ENCODE data around the gene HAPLN2.
A peak's percentile ranks its signal among the peaks of the same experiment; 100 is the strongest.
"Not testable (repeated sequence)": the region's sequence is repeated elsewhere in the genome, so short reads cannot be mapped to it uniquely, and the experiment has no call there.

Gene HAPLN2

DNA sequence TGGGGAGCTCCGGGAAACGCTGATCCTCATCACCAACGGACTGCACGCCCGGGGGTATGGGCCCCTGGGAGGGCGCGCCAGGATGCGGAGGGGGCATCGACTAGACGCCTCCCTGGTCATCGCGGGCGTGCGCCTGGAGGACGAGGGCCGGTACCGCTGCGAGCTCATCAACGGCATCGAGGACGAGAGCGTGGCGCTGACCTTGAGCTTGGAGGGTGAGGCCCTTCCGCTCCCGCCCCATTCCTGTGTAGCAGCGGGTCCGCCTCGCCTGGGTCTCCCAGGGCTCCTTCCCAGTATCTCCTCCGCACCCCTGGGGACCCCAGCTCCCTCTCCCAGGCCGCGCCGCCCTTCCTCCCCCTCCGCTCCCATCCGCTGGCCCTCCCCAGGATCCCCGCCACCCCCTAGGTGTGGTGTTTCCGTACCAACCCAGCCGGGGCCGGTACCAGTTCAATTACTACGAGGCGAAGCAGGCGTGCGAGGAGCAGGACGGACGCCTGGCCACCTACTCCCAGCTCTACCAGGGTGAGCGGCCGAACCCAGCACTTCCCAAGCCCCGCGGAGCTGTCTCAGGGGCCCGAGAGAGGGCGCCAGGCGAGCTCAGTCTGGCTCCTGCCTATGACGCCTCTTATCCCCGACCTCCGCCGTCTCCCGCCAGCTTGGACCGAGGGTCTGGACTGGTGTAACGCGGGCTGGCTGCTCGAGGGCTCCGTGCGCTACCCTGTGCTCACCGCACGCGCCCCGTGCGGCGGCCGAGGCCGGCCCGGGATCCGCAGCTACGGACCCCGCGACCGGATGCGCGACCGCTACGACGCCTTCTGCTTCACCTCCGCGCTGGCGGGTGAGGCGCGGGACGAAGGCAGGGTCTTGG, 5.0 kb downstream of the HAPLN2 start:
- no peak for DNase-seq

DNA sequence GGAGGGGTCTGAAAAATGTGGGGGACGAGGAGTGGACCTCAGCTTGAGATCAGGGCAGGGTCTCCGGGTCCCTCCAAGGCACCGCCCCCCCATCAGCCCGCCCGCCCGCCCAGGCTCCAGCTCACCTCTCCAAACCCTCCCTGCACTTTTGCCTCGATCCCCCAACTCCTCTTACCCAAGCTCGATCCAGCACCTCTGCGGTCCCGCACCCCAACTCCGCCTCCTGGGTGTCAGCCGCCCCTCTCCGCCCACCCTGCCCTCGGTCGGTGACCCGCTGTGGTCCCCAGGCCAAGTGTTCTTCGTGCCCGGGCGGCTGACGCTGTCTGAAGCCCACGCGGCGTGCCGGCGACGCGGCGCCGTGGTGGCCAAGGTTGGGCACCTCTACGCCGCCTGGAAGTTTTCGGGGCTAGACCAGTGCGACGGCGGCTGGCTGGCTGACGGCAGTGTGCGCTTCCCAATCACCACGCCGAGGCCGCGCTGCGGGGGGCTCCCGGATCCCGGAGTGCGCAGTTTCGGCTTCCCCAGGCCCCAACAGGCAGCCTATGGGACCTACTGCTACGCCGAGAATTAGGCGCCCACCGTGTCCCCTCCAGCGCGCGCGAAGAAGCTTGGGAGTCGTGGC, 5.7 kb downstream of the HAPLN2 start:
- no peak for DNase-seq

DNA sequence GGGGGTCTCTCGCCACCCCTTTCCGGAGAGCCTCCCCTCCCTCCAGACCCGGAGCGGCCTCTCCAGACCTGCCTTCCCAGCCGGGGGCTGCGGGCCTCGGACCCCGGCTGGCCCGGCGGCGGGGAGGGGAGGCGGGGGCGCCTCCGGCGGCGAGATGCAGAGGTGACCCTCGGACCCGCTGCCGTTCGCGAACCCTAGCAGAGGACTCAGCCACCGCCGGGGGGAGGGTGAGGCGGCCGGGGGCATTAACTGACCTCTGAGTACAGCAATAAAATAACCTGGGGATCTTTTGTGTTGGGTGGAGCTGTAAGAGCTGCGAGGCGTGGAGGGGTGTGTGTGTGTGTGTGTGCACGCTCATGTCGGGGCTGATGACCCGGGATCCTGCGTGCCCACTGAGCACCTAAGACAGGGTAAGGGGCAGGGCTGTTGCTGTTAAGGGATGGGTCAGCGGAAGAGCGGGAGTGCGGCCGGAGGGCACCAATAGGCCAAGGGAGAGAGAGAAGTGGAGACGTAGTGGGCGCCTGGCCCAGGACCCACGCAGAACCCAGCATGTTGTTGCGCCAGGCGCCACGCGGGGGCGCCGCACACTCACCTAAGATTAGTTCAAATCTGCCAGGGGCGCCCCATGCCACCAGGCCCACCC, 6.3 kb downstream of the HAPLN2 start:
- peak; percentile 35 for DNase-seq

DNA sequence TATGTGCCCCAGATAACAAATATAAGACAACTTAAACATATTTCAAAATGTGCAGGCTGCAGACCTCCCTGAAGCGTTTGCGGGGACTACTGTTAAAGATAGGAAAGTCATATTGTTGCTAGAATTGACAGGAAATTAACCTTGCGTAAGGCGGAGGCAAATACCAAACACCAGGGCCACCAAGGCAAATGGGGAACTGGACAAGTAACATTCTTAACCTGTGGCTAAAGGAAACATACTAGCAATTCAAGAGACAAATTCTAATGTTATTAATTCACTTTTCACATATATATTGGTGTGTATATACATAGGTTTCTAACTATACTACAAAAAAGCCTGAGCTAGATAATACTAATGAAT, 6.8 kb downstream of the HAPLN2 start:
- DNase-seq = no peak

DNA sequence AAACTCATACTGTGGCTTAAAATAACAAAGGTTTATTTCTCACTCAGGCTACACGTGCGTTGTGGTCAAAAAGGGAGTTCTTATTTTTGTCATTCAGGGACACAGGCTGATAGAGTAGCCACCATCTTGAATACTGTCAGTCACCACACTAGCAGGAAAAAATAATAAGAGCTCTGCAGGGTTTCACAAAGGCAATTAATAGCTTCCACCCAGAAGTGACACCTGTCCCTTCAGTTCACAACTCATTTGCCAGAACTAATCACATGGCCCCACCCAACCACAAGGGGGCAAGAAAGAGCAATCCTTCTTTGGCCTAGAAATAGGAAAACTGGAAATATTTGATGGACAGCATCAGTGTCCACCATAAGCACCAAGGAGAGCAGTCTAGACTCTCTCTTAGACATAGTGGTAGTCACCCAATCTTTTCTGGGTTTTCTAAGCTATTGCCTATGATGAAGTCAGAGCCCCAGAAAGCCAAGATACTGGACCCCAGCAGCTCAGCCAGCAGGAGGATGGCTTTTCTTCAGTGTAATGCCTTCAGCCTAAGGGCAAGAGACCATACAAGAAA, 8.2 kb downstream of the HAPLN2 start:
- DNase-seq = no peak

DNA sequence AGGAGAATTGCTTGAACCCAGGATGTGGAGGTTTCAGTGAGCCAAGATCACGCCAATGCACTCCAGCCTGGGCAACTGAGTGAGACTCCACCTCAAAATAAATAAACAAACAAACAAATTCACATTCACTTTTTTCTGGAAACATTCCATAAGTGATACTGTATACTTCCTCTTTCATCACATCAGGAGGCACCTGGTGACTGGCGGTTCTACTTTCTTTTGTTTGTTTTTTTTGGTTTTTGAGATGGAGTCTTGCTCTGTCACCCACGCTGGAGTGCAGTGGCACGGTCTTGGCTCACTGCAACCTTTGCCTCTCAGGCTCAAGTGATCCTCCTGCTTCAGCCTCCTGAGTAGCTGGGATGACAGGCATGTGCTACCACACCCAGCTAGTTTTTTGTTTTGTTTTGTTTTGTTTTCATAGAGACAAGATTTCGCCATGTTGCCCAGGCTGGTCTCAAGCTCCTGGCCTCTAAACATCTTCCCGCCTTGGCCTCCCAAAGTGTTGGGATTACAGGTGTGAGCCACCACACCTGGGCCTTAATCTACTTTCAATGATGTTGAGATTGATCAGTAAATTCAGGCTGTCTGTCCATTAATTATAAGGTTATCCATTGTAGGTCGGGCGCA, 10.7 kb downstream of the HAPLN2 start:
- DNase-seq = no peak

DNA sequence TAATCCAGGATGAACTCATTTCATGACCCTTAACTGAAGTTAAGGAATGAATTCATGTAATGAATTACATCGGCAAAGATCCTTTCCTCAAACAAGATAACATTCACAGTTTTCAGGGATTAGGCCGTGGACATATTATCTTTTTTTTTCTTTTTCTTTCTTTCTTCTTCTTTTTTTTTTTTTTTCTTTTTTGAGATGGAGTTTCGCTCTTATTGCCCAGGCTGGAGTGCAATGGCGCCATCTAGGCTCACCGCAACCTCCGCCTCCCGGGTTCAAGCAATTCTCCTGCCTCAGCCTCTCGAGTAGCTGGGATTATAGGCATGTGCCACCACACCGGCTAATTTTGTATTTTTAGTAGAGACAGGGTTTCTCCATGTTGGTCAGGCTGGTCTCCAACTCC, 11.9 kb downstream of the HAPLN2 start:
- not testable (repeated sequence) for DNase-seq

DNA sequence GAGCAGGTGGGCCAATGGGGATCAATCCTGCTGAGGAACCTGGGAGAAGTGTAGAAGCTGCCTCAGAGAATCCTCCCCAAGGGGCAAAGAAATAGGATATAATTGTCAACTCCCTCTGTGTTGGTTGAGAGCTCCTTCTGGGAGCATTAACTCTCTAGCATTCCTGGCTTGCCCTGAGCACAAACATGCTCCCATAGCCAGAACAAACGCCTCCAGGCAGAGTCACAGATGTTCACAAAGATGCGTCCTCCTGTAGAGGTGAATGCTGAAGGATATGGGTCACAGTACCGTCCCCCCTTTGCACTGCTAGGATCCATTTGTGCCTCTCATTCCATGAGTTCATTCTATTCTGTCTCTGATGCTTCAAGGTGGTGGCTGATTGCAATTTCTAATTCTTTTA, 13.1 kb downstream of the HAPLN2 start:
- DNase-seq = no peak

DNA sequence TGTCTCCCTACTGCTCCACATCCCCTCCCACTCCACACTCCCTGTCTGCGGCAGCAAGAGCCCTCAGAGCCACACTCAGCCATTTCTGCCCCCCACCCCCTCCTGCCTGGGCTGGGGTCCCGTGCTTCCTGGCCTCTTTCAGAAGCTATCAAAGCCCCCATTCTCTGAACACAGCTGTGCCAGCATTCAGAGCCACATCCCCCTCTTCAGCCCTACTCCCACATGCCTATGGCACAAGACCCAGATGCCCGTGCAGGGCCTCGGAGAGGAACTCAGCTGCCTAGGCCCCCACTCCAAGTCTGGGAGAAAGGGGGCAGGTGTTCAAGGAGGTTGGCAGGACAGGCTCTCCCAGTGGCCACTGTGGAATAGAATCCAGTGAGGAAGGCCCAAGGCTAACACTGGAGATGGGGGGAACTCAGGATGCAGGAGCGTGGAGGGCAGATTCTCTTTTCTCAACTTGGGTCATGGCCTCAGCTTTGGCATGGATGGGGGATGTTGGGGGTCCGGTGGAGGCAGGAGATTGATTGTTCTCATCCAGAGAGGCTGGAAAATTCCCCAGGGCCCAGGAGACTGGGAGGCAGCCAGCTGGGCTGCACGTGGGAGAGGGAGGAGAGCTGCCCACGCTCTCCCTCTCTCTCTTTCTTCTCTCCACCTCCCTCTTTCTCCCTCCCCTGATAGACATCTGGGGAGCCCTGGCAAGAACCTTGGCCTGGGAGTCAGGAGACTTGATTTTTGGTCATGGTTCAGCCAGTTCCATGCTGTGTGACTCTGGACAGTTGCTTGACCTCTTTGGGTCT, 19.2 kb downstream of the HAPLN2 start:
- DNase-seq = no peak

DNA sequence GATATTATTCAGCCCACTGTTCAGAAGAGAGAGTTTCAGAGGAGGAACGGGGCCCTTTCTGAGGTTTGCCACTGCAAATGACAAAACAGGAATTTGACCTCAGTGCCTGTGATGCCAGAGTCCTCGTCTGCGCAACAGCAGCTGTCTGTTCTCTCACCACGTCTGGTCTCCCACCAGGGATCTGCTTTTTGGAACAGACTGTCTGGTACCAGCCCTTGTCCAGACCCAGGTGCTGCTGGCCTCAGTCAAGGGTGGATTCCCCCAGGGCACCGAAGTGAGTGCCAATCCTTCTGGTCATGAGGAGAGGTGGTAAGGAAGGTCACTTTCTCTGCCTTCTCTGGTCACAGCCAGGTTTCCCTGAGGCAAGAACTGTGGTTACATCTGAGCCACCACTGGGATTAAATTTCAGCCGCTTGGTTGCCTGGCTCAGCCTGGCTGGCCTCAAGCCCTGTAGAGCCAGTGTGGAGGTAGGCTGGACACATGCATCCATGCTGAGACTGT, 20.4 kb downstream of the HAPLN2 start:
- no peak for DNase-seq

DNA sequence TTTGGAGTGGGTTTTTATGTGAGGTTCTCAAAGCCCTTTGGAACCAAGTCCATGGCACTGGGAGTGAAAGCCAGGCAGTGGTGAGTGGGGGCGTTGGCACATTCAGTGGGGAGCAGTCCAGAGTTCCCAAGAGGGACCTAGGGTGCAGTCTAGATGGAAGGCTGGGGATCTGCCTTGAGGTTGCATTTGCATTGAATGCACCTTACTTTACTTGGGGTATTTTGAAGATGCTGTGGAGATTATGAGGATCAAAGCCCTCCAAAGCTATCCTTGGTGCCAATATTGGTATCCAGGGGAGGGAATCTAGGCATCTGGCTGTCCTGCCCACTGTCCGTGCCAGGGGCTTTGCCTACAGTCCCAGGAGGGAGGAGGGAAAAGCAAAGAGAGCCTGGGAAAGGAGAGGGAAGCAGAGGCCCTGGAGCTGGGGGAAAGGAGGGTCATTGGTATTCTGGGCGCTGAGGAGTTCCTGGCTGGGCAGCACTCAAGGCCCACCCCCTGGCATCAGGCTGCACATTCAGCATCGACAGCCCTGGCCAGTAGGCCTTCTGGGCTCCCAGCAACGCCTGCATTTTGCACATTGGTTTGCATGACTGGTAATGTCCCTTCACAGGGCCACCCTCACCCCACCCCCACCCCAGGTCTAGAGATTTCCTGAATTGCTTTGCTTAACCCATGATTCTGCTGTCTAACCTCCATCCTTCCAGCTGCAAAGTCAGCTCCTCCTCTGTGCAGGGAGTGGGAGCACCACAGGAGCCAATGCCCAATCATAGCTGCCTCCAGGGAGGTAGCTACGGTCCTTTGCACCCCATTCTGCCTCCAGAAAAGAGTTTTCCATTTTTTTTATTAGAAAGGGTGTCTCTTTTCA, 21.9 kb downstream of the HAPLN2 start:
- DNase-seq = no peak

DNA sequence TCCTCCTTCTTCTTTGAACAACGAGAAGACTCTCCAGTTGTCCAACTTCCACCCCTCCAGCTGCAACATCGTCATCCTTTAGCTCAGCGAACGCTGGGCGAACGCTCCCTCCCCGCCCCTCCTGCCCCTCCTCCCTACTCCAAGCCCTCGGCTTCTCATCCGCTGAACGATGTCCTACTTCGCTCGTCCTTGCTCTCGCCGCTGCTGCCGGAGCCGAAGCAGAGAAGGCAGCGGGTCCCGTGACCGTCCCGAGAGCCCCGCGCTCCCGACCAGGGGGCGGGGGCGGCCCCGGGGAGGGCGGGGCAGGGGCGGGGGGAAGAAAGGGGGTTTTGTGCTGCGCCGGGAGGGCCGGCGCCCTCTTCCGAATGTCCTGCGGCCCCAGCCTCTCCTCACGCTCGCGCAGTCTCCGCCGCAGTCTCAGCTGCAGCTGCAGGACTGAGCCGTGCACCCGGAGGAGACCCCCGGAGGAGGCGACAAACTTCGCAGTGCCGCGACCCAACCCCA, 22.6 kb downstream of the HAPLN2 start, which contains the start of gene BCAN:
TSS of gene BCAN (plus strand) at position 357 of the 504 bp plus-strand sequence. CDS start 3,938 bp downstream, outside the sequence.
- no peak for DNase-seq

DNA sequence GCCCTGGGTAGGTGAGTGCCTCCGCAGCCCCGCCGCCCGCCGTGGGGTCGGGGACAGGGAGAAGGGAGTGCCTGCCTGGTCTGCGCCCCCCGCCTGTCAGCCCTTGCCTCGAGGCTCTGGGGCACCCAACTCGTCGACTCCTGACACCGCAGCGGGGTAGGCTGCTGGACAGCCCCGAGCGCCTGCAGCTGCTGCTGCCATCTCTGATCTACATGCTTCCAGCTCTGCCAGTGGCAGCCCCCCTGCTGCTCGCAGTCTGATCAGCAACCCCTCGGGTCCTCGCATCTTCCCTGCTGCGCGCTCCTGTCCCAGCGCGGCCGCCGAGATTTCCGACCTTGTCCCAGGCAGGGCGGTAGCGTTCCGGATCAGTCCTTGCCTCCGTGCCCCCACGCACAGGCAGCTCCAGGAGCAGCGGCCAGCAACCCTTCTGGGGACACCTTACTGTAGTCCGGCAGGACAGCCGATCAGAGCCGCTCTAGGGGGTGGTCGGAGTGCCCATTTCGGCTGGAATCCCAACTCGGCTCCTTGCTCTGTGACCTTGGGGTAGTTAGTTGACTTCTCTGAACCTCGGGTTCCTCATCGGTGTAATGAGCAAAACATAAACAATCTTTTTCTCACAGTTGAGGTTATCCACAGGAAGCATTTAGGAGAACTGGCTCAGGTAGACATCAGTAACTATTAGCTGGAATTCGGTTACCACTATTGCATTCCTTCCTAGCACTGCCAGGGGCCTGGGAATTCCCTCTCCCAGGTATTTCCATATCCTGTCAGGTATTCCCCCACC, 23.2 kb downstream of the HAPLN2 start:
- DNase-seq = no peak

DNA sequence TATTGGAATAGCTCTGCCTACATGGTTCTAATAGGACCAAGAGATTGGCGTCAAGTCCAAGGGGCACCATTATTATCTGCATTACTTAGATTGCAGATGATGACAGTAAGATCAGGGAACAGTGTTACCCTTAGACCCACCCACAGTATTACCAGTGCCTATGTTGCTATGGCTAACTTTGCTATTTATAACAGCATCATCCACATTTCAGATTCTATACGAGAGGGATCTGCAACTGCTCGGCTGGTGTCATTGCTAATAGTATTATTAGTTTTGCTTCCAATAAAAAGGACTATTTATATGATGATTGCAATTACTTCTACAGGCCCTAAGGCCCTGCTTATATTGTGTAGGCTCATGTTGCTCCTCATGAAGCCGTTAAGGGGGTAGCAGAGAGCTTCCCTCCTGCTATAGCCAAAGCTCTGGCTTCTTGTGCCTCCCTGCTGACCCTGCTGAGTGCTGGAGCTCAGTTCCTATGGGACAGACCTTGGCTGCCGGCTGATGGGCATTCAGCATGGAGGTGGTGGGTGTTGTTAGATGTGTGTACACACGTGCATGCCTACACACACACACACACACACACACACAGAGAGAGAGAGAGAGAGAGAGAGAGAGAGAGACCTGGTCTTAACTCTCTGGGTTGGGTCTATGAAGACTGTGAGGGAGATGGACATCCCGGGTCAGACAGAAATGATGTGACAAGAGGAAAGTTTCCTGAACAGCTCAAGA, 24.0 kb downstream of the HAPLN2 start:
- DNase-seq = no peak

DNA sequence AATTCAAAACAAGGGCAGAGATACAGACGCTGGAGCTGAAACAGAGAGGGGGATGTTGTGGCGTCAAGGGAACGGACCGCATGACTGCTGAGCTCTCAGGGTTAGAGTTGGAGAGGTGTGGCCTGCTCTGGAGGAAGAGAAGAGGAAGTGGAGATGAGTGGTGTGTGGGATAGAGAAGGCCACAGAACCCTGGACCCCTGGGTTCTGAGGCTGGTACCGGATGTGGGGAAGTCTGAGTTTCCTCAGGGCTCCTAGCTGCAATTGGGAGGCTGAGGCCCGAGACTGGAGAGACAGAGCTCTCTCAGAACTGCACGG, 24.5 kb downstream of the HAPLN2 start:
- peak; percentile 85 for DNase-seq

DNA sequence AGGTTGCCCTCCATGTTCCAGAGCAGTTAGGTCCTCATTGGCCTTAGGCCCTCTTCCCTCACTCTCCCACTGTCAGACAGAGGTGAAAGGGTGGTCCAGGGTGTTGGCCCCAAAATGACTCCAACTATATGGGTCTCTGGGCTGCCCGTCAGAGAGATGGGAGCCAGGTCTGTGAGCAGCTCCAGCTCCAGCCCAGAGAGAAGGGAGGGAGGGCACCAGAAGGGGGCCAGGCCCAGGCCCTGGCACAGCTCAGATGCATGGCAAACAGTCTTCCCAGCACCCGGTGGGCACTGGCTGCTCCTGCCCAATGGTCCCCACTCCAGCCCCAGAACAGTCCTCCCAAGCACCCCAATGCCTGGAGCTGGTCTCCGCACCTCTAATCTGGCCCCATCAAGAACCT, 24.9 kb downstream of the HAPLN2 start:
- DNase-seq = no peak

DNA sequence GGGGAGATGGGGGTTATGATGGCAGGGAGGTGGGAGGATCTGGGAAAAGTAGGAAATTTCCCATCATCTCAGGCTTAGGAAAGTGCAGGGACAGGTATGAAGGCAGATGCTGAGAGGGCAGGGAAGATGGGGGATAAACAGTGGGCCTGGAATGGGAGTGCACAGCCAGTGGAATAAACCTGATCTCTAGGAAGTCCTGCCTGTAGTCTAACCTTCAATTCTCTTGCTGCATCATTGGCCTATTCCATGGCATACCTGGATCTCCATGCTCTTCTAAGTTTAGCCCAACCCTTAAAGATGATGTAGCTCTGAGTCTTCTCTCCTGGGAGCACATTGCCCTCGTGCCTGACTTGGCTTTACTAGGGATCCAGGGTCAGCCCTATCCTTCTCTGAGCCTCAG, 25.4 kb downstream of the HAPLN2 start:
- DNase-seq = no peak

DNA sequence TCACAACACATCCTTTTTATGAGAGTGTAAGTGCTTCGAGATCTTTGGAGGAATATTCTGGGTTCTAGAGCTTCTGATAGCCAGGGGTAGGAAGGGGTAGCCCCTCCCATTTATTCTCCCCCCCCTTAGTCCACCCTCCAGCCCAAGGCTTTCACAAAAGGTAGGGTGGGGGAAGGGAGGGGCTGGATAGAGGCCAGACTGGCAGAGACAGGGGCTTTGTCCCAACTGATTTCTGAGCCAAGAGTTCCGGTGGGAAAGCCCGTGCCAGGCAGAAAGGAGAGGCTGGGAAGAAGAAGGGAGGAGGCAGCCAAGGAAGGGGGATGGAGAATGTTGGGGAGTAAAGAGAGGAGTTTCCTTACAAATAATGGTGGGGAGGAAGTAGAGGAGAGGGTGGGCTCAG, 25.8 kb downstream of the HAPLN2 start:
- no peak for DNase-seq

DNA sequence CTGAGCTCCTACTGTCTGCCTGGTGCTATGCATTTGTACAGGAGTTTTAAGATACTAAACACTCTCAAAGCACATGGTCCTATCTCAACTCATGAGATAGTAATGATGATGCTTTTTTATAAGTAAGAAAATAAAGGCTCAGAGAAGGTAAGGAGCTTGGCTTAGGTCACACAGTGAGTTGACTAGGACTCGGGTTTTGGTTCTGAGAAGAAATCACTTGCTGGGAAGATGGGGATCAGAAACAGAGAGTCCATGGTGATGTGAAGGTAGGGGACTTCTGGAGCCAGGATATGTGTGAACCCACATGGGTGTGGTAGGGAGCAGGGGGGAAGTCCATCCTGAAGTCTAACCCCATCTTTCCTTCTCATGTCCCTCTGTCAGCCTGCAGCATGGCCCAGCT, 26.5 kb downstream of the HAPLN2 start:
- DNase-seq = no peak

Measured in GDM1 (cell line).